WERI-Rb-1 (cell line): ENCODE results near the gene CDH4.

Experiments
- DNase-seq: peaks from one replicate; pipeline ENCODE4 v3.0.0-alpha.2; 2020
- H3K27ac ChIP-seq: fragments of 250-450 bp; sonication (Bioruptor Pico); 2 replicates; pipeline ENCODE4 v1.5.1; 2020; ENCODE audit warnings: mild to moderate bottlenecking, moderate library complexity
- H3K27me3 ChIP-seq: fragments of 250-450 bp; sonication (Bioruptor Pico); 2 replicates; pipeline ENCODE4 v1.5.1; 2021; ENCODE audit warnings: mild to moderate bottlenecking, low read depth, moderate library complexity; ENCODE audit not compliant: insufficient read depth, severe bottlenecking
- H3K36me3 ChIP-seq: fragments of 250-450 bp; sonication (Bioruptor Pico); 2 replicates; pipeline ENCODE4 v1.5.1; 2020; ENCODE audit warnings: mild to moderate bottlenecking, moderate library complexity
- H3K4me3 ChIP-seq: 2 replicates; pipeline ENCODE4 v1.5.1; 2011; ENCODE audit warnings: low read depth, mild to moderate bottlenecking, control low read depth, low read length
- H3K9me3 ChIP-seq: fragments of 250-450 bp; sonication (Bioruptor Pico); 2 replicates; pipeline ENCODE4 v1.5.1; 2021; ENCODE audit warnings: mild to moderate bottlenecking, moderate library complexity; ENCODE audit not compliant: severe bottlenecking
- TF ChIP-seq, protein P1 (sequence below): IDR thresholded peaks from 2 replicates; pipeline ENCODE4 v1.5.1; 2011; ENCODE audit warnings: low read depth, mild to moderate bottlenecking, control low read depth, inconsistent platforms, low read length

Gene CDH4

DNA sequence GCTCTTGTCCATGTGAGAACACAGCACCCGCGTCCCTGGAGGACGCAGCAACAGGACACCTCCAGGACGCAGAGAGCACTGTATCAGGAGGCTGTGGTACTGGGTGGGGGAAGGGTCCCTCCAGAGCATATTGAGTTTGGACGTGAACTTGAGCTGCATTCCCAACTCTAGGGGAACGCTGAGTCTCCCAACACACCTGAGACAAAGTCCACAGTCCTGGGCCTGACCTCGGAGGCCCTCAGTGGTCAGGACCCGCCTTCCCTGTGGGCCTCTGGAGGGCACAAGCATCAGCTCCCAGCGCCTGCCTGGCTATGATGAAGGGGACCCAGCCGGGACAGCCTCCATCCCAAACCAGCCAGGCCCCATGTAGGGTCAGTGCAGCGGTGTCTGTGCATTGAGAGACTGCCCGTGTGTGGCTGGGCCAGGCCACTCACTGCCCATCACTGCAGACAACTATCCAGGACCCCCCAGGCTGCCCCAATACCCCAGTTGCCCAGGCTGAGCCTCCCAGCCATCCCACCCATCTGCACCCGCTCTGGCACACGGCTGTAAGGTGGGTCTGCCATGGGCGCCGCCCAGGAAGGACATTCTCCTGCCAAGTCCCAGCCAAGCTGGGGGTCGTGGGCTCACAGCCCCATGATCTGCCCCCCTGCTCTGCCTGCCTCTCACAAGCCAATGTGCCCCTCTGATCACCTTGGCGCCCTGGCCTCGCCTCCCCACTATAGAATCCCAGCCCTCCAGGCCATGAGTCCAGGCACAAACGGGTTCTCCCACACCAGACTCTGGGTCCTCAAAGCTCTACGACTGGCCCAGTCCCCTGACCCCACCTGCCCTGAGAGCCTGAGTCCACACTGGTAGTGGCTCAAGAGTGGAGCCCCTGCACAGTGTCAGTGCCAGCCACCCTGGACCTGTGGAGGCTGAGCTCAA lies 697.9 kb downstream of the CDH4 start:
- no peak overlapping the region for H3K27ac ChIP-seq
- TF ChIP-seq, protein P1, sequence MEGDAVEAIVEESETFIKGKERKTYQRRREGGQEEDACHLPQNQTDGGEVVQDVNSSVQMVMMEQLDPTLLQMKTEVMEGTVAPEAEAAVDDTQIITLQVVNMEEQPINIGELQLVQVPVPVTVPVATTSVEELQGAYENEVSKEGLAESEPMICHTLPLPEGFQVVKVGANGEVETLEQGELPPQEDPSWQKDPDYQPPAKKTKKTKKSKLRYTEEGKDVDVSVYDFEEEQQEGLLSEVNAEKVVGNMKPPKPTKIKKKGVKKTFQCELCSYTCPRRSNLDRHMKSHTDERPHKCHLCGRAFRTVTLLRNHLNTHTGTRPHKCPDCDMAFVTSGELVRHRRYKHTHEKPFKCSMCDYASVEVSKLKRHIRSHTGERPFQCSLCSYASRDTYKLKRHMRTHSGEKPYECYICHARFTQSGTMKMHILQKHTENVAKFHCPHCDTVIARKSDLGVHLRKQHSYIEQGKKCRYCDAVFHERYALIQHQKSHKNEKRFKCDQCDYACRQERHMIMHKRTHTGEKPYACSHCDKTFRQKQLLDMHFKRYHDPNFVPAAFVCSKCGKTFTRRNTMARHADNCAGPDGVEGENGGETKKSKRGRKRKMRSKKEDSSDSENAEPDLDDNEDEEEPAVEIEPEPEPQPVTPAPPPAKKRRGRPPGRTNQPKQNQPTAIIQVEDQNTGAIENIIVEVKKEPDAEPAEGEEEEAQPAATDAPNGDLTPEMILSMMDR, result no peak
- no peaks in the 10 kb centered on the region for H3K9me3 ChIP-seq
- H3K27me3 ChIP-seq, result no peaks in the 10 kb centered on the region
- no peak overlapping the region for H3K4me3 ChIP-seq
- no peak for DNase-seq
- H3K36me3 ChIP-seq, result no peaks in the 10 kb centered on the region

DNA sequence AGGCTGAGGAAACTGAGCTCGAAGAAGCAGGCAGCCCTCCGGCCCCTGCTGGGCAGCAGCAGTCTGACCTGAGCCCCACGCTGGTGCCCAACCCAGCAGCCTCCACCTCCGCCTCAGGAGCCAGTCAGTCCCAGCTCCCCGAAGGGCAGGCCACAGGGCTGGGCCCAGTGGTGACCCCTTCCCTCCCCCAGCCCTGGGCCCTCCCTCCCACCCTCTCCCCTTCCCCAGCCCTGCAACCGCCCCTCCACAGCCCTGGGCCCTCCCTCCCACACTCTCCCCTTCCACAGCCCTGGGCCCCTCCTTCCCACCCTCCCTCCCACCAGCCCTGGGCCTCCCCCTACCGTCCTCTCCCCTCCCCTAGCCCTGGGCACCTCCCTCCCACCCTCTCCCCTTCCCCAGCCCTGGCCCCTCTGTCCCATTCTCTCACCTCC lies 698.6 kb downstream of the CDH4 start:
- TF ChIP-seq, protein P1, result no peak
- H3K27ac ChIP-seq, result no peak overlapping the region
- no peaks in the 10 kb centered on the region for H3K27me3 ChIP-seq
- DNase-seq, result no peak
- no peaks in the 10 kb centered on the region for H3K36me3 ChIP-seq
- H3K4me3 ChIP-seq, result no peak overlapping the region
- no peaks in the 10 kb centered on the region for H3K9me3 ChIP-seq

DNA sequence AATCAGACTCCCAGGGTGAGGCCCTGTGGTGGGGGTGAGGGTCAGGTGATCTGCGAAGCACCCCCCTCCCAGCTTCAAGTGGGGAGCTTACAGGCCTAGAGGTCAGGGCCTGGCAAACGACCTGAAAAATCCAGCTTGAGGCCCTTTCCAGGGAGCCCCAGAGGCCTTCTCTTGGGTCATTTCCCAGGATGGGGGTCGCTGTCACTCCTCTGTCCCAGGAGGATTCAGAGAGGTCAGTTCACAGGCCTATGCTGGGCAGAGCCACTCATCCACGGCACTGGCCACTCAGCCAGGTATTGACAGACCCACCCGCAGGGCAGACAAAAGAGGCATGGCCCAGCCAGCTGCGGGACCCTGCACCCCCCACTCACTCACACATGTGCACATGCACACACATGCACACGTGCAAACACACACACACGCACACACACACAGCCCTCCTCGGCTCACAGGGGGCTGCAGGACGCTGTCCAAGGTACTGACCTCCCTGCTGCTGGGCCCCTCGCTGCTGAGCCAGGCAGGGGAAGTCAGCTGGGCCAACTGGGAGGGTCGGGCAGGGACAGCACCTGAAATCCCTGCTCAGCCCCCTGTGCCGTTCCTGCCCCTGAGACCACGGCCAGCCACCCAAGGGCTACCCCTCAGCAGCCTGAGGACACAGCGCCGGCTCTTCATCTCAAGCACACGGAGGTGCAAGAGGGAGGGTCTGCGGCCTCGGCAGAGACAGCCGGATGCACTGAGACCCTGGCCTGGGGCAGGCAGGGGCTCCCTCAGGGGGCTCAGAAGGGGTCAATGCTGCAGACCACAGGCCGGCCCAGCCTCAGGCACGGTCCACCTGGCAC lies 699.9 kb downstream of the CDH4 start:
- H3K27ac ChIP-seq, result no peak overlapping the region
- TF ChIP-seq, protein P1, result no peak
- no peaks in the 10 kb centered on the region for H3K9me3 ChIP-seq
- H3K27me3 ChIP-seq, result no peaks in the 10 kb centered on the region
- H3K4me3 ChIP-seq, result no peak overlapping the region
- H3K36me3 ChIP-seq, result no peaks in the 10 kb centered on the region
- no peak for DNase-seq

DNA sequence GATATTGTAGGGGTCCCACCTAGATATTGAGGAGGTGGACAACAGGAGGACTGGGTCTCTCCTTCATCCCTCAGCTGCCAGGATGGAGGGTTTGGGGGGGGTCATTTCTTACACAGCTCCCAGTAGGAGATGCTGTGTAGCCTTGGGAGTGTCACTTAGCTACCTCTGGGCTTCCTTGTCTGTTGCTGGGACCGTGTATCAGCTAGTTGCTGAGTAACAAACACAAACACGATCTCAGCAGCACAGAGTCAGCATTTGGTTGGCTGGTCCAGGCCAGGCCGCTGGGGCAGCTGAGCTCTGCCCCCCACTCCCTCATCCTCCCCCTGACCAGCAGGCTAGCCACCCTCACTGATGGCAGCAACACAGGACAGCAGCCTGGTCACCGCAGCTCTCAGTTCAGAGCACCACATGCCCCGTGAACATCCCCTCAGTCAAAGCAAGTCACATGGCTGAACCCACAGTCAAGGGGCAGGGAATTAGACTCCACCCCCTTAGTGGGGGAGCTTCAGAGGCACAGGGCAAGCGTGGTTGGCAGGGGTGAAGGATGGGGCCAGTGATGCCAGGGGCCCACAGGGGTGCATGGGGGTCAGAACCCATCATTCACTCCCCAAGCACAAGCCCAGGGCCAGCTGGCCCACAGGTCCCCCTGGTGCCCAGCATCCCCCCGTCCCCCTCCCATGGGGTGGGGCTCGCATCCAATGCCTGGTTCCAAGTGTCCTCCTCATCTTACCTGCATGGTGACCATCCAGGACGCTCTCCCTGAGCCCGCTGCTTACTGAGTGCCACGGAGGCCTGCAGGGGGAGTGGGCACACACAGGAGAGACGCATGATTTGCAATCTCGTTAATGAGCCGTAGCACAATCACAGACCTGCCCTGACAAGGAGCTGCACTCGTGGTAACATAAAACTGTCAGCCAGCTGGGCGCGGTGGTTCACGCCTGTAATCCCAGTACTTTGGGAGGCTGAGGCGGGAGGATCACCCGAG lies 701.3 kb downstream of the CDH4 start:
- TF ChIP-seq, protein P1, result 0 out of 2 replicates have a peak, but pooled peaks have one; percentile 23
- Histone ChIP-seq H3K9me3 (no peaks in the 10 kb centered on the region), H3K27me3 (no peaks in the 10 kb centered on the region), H3K27ac (no peak overlapping the region), H3K36me3 (no peaks in the 10 kb centered on the region), H3K4me3 (no peak overlapping the region)
- peak; percentile 33 for DNase-seq
